Parathyroid adenoma (tissue), 2 donors: ENCODE data around the gene C16orf74.

Experiments
- H2AFZ ChIP-seq: fragments of 300-600 bp; sonication (generic); one replicate; pipeline ENCODE4 v1.7.0; 2017; ENCODE audit warnings: antibody characterized with exemption, mild to moderate bottlenecking
- H3K27ac ChIP-seq: fragments of 300-600 bp; sonication (generic); one replicate; pipeline ENCODE4 v1.7.0; 2017
- H3K27me3 ChIP-seq: fragments of 300-600 bp; sonication (generic); one replicate; pipeline ENCODE4 v1.7.0; 2017; ENCODE audit warnings: low read length; ENCODE audit not compliant: control insufficient read depth, insufficient read depth
- H3K36me3 ChIP-seq: fragments of 300-600 bp; sonication (generic); one replicate; pipeline ENCODE4 v1.7.0; 2017; ENCODE audit warnings: low read length; ENCODE audit not compliant: control insufficient read depth, insufficient read depth
- H3K4me1 ChIP-seq: fragments of 300-600 bp; sonication (generic); one replicate; pipeline ENCODE4 v1.7.0; 2017; ENCODE audit warnings: control low read depth
- H3K4me2 ChIP-seq: fragments of 300-600 bp; sonication (generic); one replicate; pipeline ENCODE4 v1.7.0; 2017; ENCODE audit warnings: low read length
- H3K4me3 ChIP-seq: fragments of 300-600 bp; sonication (generic); one replicate; pipeline ENCODE4 v1.7.0; 2017; ENCODE audit warnings: low read depth, low read length
- H3K79me2 ChIP-seq: fragments of 300-600 bp; sonication (generic); one replicate; pipeline ENCODE4 v1.7.0; 2017; ENCODE audit warnings: control low read depth
- H3K9ac ChIP-seq: fragments of 300-600 bp; sonication (generic); one replicate; pipeline ENCODE4 v1.7.0; 2017; ENCODE audit warnings: mild to moderate bottlenecking
- H3K9me3 ChIP-seq: fragments of 300-600 bp; sonication (generic); one replicate; pipeline ENCODE4 v1.7.0; 2017; ENCODE audit warnings: low read length; ENCODE audit not compliant: control insufficient read depth
- TF ChIP-seq, protein P1 (sequence below): fragments of 300-600 bp; sonication (generic); IDR thresholded peaks from one replicate; pipeline ENCODE4 v1.7.0; 2017; ENCODE audit warnings: antibody characterized with exemption, mild to moderate bottlenecking
- donor health status: primary hyperparathyroidism.

C16orf74 gene

DNA sequence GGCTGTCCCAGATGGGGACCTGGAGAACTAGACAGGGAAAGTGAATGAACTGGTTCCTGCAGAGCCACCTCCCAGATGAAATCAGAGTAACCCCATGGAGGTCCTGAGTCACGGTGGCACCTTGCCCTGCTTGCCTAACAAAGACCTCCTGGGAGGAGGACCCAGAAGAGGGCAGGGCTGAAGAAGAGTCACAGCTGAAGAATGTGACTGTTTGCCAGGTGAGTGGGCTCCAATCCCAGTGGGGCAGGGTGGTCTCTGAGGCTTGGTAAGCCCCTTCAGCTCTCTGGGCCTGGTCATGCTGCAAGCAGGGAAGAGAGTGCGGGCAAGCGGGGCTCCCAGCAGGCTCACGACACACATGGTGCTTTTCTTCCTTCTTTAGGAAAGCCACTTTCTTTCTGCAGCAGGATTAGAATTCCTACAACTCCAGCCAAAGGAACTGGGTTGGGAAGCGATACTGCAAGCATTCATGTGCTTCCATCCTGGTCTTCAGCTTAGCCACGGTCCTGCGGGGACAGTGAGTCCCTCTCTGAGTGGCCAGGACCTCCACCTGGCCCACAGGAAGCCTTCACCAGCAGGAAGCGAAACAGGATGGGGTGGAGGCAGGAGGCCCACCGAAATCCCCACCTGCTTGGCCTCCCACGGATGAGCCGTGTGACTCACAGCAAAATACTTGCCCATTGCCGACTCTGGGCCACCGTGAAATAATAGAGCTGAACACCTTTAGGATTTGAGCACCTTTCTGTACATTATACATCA is 4.3 kb downstream of the C16orf74 start:
- Histone ChIP-seq H3K79me2 (no peaks in the 10 kb centered on the region), H2AFZ (no peak overlapping the region), H3K4me1 (peaks cover 22% of the 10 kb centered on the region), H3K27me3 (no peaks in the 10 kb centered on the region), H3K9ac (no peak overlapping the region), H3K9me3 (no peaks in the 10 kb centered on the region), H3K27ac (peak overlapping the region; percentile 46), H3K4me3 (no peak overlapping the region), H3K4me2 (no peak overlapping the region), H3K36me3 (no peaks in the 10 kb centered on the region)
- TF ChIP-seq, protein P1, sequence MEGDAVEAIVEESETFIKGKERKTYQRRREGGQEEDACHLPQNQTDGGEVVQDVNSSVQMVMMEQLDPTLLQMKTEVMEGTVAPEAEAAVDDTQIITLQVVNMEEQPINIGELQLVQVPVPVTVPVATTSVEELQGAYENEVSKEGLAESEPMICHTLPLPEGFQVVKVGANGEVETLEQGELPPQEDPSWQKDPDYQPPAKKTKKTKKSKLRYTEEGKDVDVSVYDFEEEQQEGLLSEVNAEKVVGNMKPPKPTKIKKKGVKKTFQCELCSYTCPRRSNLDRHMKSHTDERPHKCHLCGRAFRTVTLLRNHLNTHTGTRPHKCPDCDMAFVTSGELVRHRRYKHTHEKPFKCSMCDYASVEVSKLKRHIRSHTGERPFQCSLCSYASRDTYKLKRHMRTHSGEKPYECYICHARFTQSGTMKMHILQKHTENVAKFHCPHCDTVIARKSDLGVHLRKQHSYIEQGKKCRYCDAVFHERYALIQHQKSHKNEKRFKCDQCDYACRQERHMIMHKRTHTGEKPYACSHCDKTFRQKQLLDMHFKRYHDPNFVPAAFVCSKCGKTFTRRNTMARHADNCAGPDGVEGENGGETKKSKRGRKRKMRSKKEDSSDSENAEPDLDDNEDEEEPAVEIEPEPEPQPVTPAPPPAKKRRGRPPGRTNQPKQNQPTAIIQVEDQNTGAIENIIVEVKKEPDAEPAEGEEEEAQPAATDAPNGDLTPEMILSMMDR = no peak

DNA sequence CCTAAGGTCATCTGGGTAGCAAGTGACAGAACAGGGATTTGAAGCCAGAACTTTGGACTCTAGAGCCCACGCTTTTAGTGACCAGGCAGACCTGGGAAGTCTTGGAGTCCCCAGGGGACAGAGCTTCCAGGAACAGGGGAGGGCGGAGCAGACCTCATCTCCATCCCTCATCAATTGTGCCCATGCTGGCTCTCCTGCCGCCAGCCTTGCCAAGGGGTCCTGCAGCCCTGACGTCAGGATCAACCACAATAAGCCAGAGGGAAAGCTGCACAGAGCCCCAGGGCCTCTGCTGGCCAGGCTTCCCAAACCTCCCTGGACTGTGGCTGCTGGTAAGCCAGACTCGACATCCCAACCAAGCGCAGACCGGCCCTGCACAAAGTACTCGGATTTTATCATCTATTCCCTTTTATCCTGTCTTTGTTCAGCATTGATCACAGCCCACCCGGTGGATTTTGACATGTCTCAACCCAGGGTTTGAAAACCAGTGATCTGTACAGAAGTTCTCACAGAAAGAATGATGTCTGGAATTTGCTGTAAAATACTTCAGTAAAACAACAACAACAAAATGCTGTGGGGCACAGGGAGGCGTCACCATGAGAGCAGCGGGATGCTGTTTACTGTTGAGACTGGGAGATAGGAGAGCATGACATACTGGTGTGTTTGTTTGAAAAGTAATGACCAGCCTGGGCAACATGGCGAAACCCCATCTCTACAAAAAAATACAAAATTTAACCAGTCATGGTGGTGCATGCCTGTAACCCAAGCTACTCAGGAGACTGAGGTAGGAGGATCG is 11.8 kb downstream of the C16orf74 start:
- TF ChIP-seq, protein P1 = no peak
- Histone ChIP-seq H3K9me3 (no peaks in the 10 kb centered on the region), H3K27ac (no peak overlapping the region), H3K27me3 (no peaks in the 10 kb centered on the region), H3K4me3 (no peak overlapping the region), H3K4me1 (peaks cover 8% of the 10 kb centered on the region), H3K79me2 (no peaks in the 10 kb centered on the region), H3K4me2 (no peak overlapping the region), H2AFZ (no peak overlapping the region), H3K36me3 (no peaks in the 10 kb centered on the region), H3K9ac (no peak overlapping the region)

DNA sequence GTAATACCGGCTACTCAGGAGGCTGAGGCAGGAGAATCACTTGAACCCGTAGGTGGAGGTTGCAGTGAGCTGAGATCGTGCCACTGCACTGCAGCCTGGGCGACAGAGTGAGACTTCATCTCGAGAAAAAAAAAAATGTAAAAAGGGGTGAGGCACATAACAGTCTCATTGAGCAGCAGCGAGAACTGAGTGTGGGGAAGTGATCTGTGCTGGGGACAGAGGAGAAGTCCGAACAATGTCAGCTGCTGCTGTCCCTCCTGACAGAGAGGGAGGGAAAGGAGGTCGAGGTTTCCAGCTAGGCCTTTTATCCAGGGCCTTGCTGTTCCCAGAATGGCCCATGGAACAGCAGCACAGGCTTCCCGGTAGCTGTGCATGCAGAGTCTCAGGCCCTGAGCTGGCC is 14.0 kb downstream of the C16orf74 start:
- Histone ChIP-seq H3K4me2 (no peak overlapping the region), H3K79me2 (no peaks in the 10 kb centered on the region), H3K4me1 (no peaks in the 10 kb centered on the region), H3K9ac (no peak overlapping the region), H3K9me3 (no peaks in the 10 kb centered on the region), H2AFZ (no peak overlapping the region), H3K4me3 (no peak overlapping the region), H3K27me3 (no peaks in the 10 kb centered on the region), H3K36me3 (no peaks in the 10 kb centered on the region), H3K27ac (no peak overlapping the region)
- TF ChIP-seq, protein P1 = no peak

DNA sequence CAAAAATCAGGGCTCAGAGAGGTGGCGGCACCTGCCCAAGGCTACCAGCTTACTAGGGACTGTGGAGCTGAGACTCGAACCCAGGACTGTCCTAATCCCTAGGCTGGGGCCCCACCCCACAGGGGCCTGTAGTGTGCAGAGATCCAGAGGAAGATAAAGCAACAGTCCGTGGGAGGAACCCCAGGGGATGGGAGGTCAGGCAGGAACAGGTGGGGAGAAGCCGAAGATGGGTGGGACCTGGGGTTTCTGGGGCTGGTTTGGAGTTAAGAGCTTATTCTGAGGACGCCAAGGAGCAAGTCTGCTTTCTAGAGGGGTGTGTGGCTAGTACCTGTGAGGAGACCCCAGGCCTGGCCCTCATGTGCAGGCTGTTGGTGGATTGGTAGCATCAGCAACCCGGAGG is 14.9 kb downstream of the C16orf74 start:
- Histone ChIP-seq H3K27ac (no peak overlapping the region), H3K4me1 (no peaks in the 10 kb centered on the region), H3K27me3 (no peaks in the 10 kb centered on the region), H3K9me3 (no peaks in the 10 kb centered on the region), H2AFZ (no peak overlapping the region), H3K4me2 (no peak overlapping the region), H3K4me3 (no peak overlapping the region), H3K9ac (no peak overlapping the region), H3K36me3 (no peaks in the 10 kb centered on the region), H3K79me2 (no peaks in the 10 kb centered on the region)
- TF ChIP-seq, protein P1 = no peak
